ENCODE results near the gene GRAMD4.

Gene GRAMD4

DNA sequence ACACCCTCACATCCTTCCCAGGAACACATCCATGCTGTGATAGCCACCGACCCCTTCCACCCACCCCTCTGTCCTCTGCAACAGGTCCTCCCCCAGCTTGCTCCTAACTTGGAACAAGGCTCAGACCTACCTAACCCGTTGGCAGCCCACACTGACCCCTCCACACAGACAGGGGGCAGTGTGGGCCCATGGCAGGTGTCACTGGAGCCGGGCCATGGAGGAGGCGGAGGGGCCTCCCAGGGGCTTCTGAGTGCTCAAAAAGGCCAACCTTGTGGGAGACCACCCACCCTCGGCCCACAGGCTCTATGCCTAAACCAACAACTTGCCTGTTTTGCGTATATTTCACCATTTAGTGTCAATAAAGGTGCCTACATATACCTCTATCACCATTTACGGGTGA is 60.8 kb downstream of the GRAMD4 start:
- TF ChIP-seq CTCF (conservative IDR thresholded peaks at IDR 0.05): 0 out of 2 replicates have a peak, but pooled peaks have one; percentile 7
- no peak overlapping the region for H3K27ac ChIP-seq

DNA sequence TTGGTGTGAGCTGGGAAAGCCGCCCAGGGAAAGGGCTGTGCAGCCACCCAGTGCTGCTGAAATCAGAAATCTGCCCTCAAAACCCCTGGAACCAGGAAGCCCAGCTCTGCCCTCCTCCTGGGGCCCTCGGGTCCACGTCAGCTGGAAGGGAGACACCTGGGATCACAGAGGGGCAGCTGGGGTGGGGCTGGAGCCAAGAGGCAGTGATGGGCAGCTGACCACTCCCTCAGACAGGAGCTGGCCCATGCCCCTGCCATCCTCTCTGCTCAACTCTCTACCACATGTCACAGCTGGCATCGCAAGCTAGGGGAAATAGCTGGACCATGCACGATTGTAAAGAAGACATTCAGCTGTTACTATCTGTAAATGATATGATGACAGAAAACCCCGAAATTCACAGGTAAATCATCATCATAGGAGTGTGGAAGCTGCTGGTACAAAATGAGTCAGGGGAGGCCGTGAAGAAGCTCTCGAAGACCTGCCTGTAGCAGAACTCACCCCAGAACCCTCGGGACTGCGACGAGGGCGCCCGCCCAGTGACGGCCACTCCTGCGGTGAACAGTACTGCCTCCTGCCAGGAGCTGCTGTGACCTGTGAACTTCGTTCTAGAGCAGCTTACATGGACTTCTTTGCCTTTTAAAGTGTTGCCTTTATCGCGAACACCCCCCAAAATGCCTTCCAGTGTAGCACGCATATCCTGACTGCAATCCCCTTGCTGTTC is 62.0 kb downstream of the GRAMD4 start:
- no peak overlapping the region for H3K27ac ChIP-seq
- TF ChIP-seq CTCF (conservative IDR thresholded peaks at IDR 0.05): no peak

GRCh38 chr22:46684706-46685105 is 64.5 kb downstream of the GRAMD4 start:
- no peak for TF ChIP-seq CTCF (conservative IDR thresholded peaks at IDR 0.05)

DNA sequence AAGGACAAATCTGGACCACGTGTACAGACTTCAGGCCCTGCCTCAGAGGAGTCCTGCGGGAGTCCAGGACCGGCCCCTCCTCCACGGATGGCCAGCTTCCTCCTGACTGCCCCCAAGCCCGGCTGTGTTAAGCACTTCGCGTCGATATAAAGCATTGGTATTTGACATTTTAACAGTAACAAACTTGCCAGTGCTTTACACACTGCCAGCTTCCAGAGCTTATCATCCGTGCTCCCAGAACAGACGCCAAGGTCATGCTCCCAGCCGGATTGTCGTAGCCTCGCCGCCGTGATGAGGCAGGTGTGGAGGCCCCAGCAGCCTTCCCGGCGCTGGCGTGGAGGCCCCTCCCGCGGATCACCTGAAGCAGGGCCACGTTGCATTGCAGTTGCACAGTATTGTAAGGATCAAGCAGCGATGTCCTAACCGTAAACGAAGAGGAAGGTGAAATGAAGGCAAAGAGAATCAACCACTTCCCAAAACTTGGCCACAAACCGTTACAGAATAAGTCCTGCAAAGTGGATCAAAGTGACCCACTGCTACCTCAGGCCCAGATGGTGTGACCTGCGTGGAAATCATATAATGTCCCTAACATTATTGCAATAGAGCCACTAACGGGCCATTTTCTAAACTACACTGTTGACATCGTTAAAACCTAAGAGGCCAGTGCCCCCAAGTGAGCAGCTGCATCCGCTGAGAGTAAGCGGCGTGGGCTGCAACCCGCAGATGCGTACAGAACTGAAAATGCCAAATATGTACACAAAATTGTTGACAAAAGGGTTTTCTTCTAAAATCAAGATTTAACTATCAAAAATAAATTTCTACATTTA is 66.2 kb downstream of the GRAMD4 start:
- no peak for TF ChIP-seq CTCF (conservative IDR thresholded peaks at IDR 0.05)
- peak overlapping the region; percentile 65 for H3K27ac ChIP-seq

More at GRCh38 chr22:46684706-46685105, 64.5 kb downstream of the GRAMD4 start:
- H3K27ac ChIP-seq: peak overlapping the region; percentile 65

DNA sequence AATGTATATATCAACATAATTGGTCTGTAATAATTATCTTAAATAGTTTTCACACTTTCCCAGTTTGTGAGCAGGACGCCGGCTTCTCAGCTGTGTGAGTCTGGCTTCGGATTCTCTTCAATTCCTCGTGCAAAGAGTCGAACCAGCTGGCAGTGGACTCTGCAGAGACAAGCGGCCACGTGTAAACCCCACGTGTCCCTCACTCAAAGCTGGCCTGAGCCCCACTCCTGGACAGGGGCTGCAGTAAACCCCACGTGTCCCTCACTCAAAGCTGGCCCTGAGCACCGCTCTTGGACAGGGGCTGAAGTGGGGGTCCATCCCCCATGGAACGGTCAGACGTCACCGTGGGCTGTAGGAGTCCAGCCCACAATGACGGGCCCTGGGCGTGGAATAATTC is 66.9 kb downstream of the GRAMD4 start:
- no peak for TF ChIP-seq CTCF (conservative IDR thresholded peaks at IDR 0.05)
- H3K27ac ChIP-seq: no peak overlapping the region

GRCh38 chr22:46687460-46687859 is 67.3 kb downstream of the GRAMD4 start:
- no peak overlapping the region for H3K27ac ChIP-seq
- TF ChIP-seq CTCF (conservative IDR thresholded peaks at IDR 0.05): no peak

- no peak for TF ChIP-seq CTCF (conservative IDR thresholded peaks at IDR 0.05)
- H3K27ac ChIP-seq: no peak overlapping the region
Observed at GRCh38 chr22:46688949-46689348, 68.8 kb downstream of the GRAMD4 start.

Measured in VCaP (cell line).